K562 (cell line): ENCODE results near the gene MYOZ2. TPM values are rescaled to one million over a fixed set of nuclear protein-coding genes. Genes with fewer than 3 reads are reported as not detected.

Source experiments
- ATAC-seq: fragments of 200-7000 bp; cut with Tn5 transposase; 3 replicates; pipeline ENCODE4 v1.9.1; 2020; ENCODE audit warnings: moderate library complexity
- BruUV-seq: library from RNA; stranded (reverse); fragments of 400-500 nt; replicated peaks from 2 replicates; lab custom pipeline; 2021; lab: Mats Ljungman, UMichigan
- CTCF ChIA-PET: fragments of 300-600 bp; formaldehyde crosslinking; extraction: SDS; loops from one replicate; lab custom pipeline; 2021; ENCODE audit warnings: low intra/inter-chr PET ratio; lab: Yijun Ruan, JAX
- POLR2A ChIA-PET: fragments of 300-600, 350-650 bp; sonication (Branson Sonifier 250); formaldehyde crosslinking; extraction: SDS; loops from one replicate; lab custom pipeline; 2021; ENCODE audit warnings: antibody characterized with exemption, inconsistent platforms; lab: Yijun Ruan, JAX
- DNase-seq, 4 experiments: peaks; one replicate each; pipeline versions ENCODE4 v3.0.0 to v3.0.0-alpha.2; 2011 to 2018; ENCODE audit warnings: low spot score in 3 of 4, mixed read lengths in 3 of 4; ENCODE audit errors: extremely low read depth in 1 of 4
- FAIRE-seq: peaks from 2 replicates; lab custom pipeline; 2011; peaks lifted over from hg19 to GRCh38; lab: Jason Lieb, UNC
- H2AFZ ChIP-seq: 2 replicates; pipeline ENCODE4 v1.6.0; 2011; ENCODE audit warnings: low read depth, low read length, control low read depth, inconsistent platforms
- H3K27ac ChIP-seq: fragments of 200-600 bp; 3 replicates; pipeline ENCODE4 v1.8.0; 2011; ENCODE audit warnings: low read depth, mild to moderate bottlenecking, control low read depth, inconsistent platforms, low read length, moderate library complexity, mixed read lengths; ENCODE audit errors: extremely low read depth
- H3K27me3 ChIP-seq, 2 experiments: fragments of 300-600 bp in 1 of 2; 2 replicates in 1 of 2; 3 replicates in 1 of 2; pipeline versions ENCODE4 v1.6.0 to v1.8.0; 2011; ENCODE audit warnings: inconsistent platforms in 2 of 2, low read length in 2 of 2, mild to moderate bottlenecking in 1 of 2, mixed read lengths in 1 of 2, moderate library complexity in 1 of 2; ENCODE audit not compliant: control insufficient read depth in 2 of 2, insufficient read depth in 2 of 2
- H3K36me3 ChIP-seq: fragments of 300-600 bp; 3 replicates; pipeline ENCODE4 v1.8.0; 2011; ENCODE audit warnings: mild to moderate bottlenecking, low read length, inconsistent platforms; ENCODE audit not compliant: control insufficient read depth, insufficient read depth
- H3K4me1 ChIP-seq, 2 experiments: fragments of 200-600 bp in 1 of 2; replicated peaks in 1 of 2; 2 replicates in 1 of 2; 3 replicates in 1 of 2; pipeline versions ENCODE4 v1.5.1 to v1.8.0; 2011; ENCODE audit warnings: inconsistent platforms in 2 of 2, low read length in 2 of 2, mild to moderate bottlenecking in 1 of 2, mixed read lengths in 1 of 2, moderate library complexity in 1 of 2; ENCODE audit not compliant: control insufficient read depth in 2 of 2, insufficient read depth in 2 of 2
- H3K4me2 ChIP-seq: 2 replicates; pipeline ENCODE4 v1.6.1; 2011; ENCODE audit warnings: low read length, control low read depth, inconsistent platforms, mixed read lengths; ENCODE audit not compliant: insufficient read depth
- H3K4me3 ChIP-seq: fragments of 200-600 bp; sonication (generic), shearing (Covaris generic); 2 replicates; pipeline ENCODE4 v1.5.1; 2016; ENCODE audit warnings: control low read depth, inconsistent platforms
- H3K79me2 ChIP-seq: fragments of 200-600 bp; 3 replicates; pipeline ENCODE4 v1.8.0; 2011; ENCODE audit warnings: low read length, inconsistent platforms; ENCODE audit not compliant: control insufficient read depth, insufficient read depth
- H3K9ac ChIP-seq, 2 experiments: 2 replicates each; pipeline versions ENCODE4 v1.6.0 to v1.6.1; 2011; ENCODE audit warnings: low read depth in 2 of 2, low read length in 2 of 2, control low read depth in 1 of 2, inconsistent platforms in 1 of 2, mild to moderate bottlenecking in 1 of 2, mixed read lengths in 1 of 2; ENCODE audit not compliant: insufficient read depth in 1 of 2
- H3K9me1 ChIP-seq: one replicate; pipeline ENCODE4 v1.6.0; 2011; ENCODE audit warnings: inconsistent platforms, mild to moderate bottlenecking, low read length, moderate library complexity; ENCODE audit not compliant: control insufficient read depth, insufficient read depth
- H3K9me3 ChIP-seq: replicated peaks from 2 replicates; pipeline ENCODE4 v1.5.1; 2011; ENCODE audit warnings: low read depth, low read length, inconsistent platforms; ENCODE audit not compliant: control insufficient read depth, insufficient read depth
- H4K20me1 ChIP-seq: replicated peaks from 2 replicates; pipeline ENCODE4 v1.6.1; 2011; ENCODE audit warnings: low read length, inconsistent platforms, mixed read lengths; ENCODE audit not compliant: control insufficient read depth, insufficient read depth
- BACH1 ChIP-seq: fragments of 200-800 bp; sonication (Bioruptor generic); IDR thresholded peaks from 2 replicates; pipeline ENCODE4 v1.6.1; 2016; ENCODE audit warnings: missing genetic modification characterization, missing compliant biosample characterization
- CEBPB ChIP-seq: fragments of 450-650 bp; IDR thresholded peaks from 2 replicates; pipeline ENCODE4 v1.6.1; 2016; ENCODE audit warnings: missing genetic modification characterization, missing compliant biosample characterization
- CTBP1 ChIP-seq: fragments of 450-650 bp; IDR thresholded peaks from 2 replicates; pipeline ENCODE4 v1.6.1; 2016; ENCODE audit warnings: borderline replicate concordance
- DMBX1 ChIP-seq: fragments of 250-450 bp; sonication (Bioruptor Pico); IDR thresholded peaks from 2 replicates; pipeline ENCODE4 v1.8.0; 2022; ENCODE audit warnings: inconsistent platforms, mild to moderate bottlenecking, moderate library complexity, borderline replicate concordance
- EZH2 ChIP-seq: IDR thresholded peaks from 2 replicates; pipeline ENCODE4 v1.6.1; 2012; ENCODE audit warnings: low read depth, mild to moderate bottlenecking, inconsistent platforms, low read length, borderline replicate concordance
- GTF2A2 ChIP-seq: IDR thresholded peaks from 2 replicates; pipeline ENCODE4 v1.6.1; 2016; ENCODE audit warnings: mild to moderate bottlenecking, missing genetic modification characterization, missing compliant biosample characterization
- HNRNPL ChIP-seq: fragments of 200-400 bp; formaldehyde crosslinking; IDR thresholded peaks from 2 replicates; pipeline ENCODE4 v1.6.1; 2017; ENCODE audit warnings: low read depth, mild to moderate bottlenecking, low read length
- JUNB ChIP-seq: fragments of 450-650 bp; formaldehyde crosslinking; conservative IDR thresholded peaks from 2 replicates; pipeline ENCODE4 v1.4.0; 2020; ENCODE audit warnings: mild to moderate bottlenecking
- MTA3 ChIP-seq: fragments of 450-650 bp; formaldehyde crosslinking; IDR thresholded peaks from 2 replicates; pipeline ENCODE4 v1.6.1; 2017; ENCODE audit warnings: mild to moderate bottlenecking, borderline replicate concordance
- NFE2L1 ChIP-seq: fragments of 450-650 bp; IDR thresholded peaks from 2 replicates; pipeline ENCODE4 v1.6.1; 2016; ENCODE audit warnings: missing genetic modification characterization, low read depth, mild to moderate bottlenecking, missing compliant biosample characterization, moderate library complexity, borderline replicate concordance
- PHF20 ChIP-seq: fragments of 450-650 bp; IDR thresholded peaks from 2 replicates; pipeline ENCODE4 v1.6.1; 2018; ENCODE audit not compliant: partially characterized antibody
- ZEB2 ChIP-seq: fragments of 450-650 bp; IDR thresholded peaks from 2 replicates; pipeline ENCODE4 v1.6.1; 2016
- ZFP1 ChIP-seq: fragments of 450-650 bp; formaldehyde crosslinking; IDR thresholded peaks from 2 replicates; pipeline ENCODE4 v1.4.0; 2020; ENCODE audit warnings: mild to moderate bottlenecking, mixed read lengths
- ZNF197 ChIP-seq: fragments of 200-800 bp; sonication (Bioruptor generic); IDR thresholded peaks from 2 replicates; pipeline ENCODE4 v1.6.1; 2016; ENCODE audit warnings: low read depth, missing genetic modification characterization, missing compliant biosample characterization
- WGBS: fragments of 100-300 bp; shearing (Covaris generic); methylation state at CpG from one replicate; pipeline ENCODE4 v1.1.6; 2016; ENCODE audit warnings: low coverage, mixed read lengths; ENCODE audit not compliant: insufficient coverage; ENCODE audit errors: missing lambda C conversion rate; 5-methylcytosine and 5-hydroxymethylcytosine counted together
- in situ Hi-C: fragments of 300-500 bp; cut with MboI; formaldehyde crosslinking; loops from 4 replicates; pipeline ENCODE4 v1.15.0; 2018; ENCODE audit warnings: inconsistent platforms, mixed read lengths
- intact Hi-C: fragments of 100-400 bp; cut with micrococcal nuclease; formaldehyde crosslinking; loops from 2 replicates; pipeline ENCODE4 v1.14.2; 2022
- polyA plus RNA-seq, 8 experiments: library from polyadenylated mRNA; depleted of rRNA in 4 of 8; stranded (reverse) in 5 of 8; unstranded in 3 of 8; fragments of >200 nt; fragmentation: Nextera tagmentation in 2 of 8; fragmentation: Illumina TruSeq in 1 of 8; extraction: Ambion mirVana in 2 of 8; extraction: Trizol in 1 of 8; gene quantifications; 2 replicates each; pipeline versions ENCODE4 v1.2.1 to v1.2.3, GENCODE V29; 2011 to 2014; ENCODE audit warnings: inconsistent platforms in 1 of 8, missing spikeins in 1 of 8
- total RNA-seq, 7 experiments: library from RNA; depleted of rRNA in 6 of 7; stranded (reverse); fragments of >200 nt in 6 of 7; fragmentation: Illumina TruSeq in 2 of 7; extraction: Trizol in 2 of 7; gene quantifications; 2 replicates each; pipeline versions ENCODE4 v1.2.1 to v1.2.3, GENCODE V29; 2011 to 2021; ENCODE audit warnings: low replicate concordance in 1 of 7
- TF ChIP-seq, protein P1 (sequence below): sonication (generic); formaldehyde crosslinking; IDR thresholded peaks from 2 replicates; pipeline ENCODE4 v1.8.0; 2022; ENCODE audit warnings: mild to moderate bottlenecking, low read depth, missing genetic modification reagents
- TF ChIP-seq, protein P2 (sequence below): fragments of 250-450 bp; sonication (Bioruptor Pico); IDR thresholded peaks from 2 replicates; pipeline ENCODE4 v1.8.0; 2021; ENCODE audit warnings: mild to moderate bottlenecking, moderate library complexity

The MYOZ2 gene
- total and polyA plus RNA-seq, 9 of the 15 experiments (the other 6 are each of a cell fraction or from before 2014, with no cell fraction given) = not detected

DNA sequence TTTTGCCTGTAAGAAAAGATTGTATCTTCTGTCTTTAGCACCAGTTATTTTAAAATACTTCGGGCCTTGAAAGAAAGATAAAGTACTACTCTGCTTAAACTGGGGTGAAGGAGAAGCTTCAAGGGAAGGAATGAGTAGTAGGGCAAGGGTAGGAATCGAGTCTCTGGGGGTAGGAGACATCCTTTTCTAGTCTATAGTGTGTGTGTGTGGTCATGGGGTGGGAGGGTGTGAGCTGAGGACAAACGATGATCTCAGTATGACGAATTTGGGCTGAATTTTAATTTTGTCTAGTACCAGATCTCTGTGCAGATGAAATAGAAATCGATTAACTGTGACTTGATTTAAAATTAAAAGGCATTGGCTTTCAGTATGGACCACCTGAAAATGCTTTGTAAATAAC, 3.3 kb upstream of the MYOZ2 start:
- Histone ChIP-seq H3K4me2 (no peak overlapping the region), H3K9ac (no peak overlapping the region), H3K27ac (no peak overlapping the region), H3K4me3 (no peak overlapping the region), H3K27me3 (peaks cover 0 to 5% of the 10 kb centered on the region in 2 experiments; a peak in 2 of 5 replicates)
- ATAC-seq (no peak), DNase-seq (no peak), FAIRE-seq (no peak)
- ChIA-PET CTCF (no interaction called here), POLR2A (no interaction called here)
- BruUV-seq = no TSS peak
- TF ChIP-seq, protein P1, sequence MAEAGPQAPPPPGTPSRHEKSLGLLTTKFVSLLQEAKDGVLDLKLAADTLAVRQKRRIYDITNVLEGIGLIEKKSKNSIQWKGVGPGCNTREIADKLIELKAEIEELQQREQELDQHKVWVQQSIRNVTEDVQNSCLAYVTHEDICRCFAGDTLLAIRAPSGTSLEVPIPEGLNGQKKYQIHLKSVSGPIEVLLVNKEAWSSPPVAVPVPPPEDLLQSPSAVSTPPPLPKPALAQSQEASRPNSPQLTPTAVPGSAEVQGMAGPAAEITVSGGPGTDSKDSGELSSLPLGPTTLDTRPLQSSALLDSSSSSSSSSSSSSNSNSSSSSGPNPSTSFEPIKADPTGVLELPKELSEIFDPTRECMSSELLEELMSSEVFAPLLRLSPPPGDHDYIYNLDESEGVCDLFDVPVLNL (CRISPR knock-in tag) = no peak
- no peak for TF ChIP-seq BACH1 (tag)
- TF ChIP-seq ZEB2 = no peak
- TF ChIP-seq MTA3 = no peak
- no peak for TF ChIP-seq HNRNPL
- no peak for TF ChIP-seq NFE2L1 (tag)
- no peak for TF ChIP-seq CTBP1
- no peak for TF ChIP-seq DMBX1
- no peak for TF ChIP-seq CEBPB (tag)
- TF ChIP-seq ZFP1 (CRISPR knock-in tag) = no peak
- TF ChIP-seq EZH2 = no peak
- no peak for TF ChIP-seq JUNB (CRISPR knock-in tag)
- TF ChIP-seq, protein P2, sequence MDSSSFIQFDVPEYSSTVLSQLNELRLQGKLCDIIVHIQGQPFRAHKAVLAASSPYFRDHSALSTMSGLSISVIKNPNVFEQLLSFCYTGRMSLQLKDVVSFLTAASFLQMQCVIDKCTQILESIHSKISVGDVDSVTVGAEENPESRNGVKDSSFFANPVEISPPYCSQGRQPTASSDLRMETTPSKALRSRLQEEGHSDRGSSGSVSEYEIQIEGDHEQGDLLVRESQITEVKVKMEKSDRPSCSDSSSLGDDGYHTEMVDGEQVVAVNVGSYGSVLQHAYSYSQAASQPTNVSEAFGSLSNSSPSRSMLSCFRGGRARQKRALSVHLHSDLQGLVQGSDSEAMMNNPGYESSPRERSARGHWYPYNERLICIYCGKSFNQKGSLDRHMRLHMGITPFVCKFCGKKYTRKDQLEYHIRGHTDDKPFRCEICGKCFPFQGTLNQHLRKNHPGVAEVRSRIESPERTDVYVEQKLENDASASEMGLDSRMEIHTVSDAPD = no peak
- TF ChIP-seq ZNF197 (CRISPR knock-in tag) = no peak
- no peak for TF ChIP-seq GTF2A2 (tag)
- TF ChIP-seq PHF20 = no peak
- TF ChIP-seq, all 486 proteins: peak for 0
- Histone ChIP-seq H3K79me2 (no peaks in the 10 kb centered on the region), H4K20me1 (no peaks in the 10 kb centered on the region), H3K9me1 (no peaks in the 10 kb centered on the region), H3K9me3 (no peaks in the 10 kb centered on the region), H3K4me1 (no peaks in the 10 kb centered on the region), H2AFZ (no peak overlapping the region), H3K36me3 (no peaks in the 10 kb centered on the region)
- intact Hi-C loops (loop anchor here (10.0 kb wide), 1 partner anchor 152 kb away; no protein-coding TSS in a partner anchor), in situ Hi-C loops (no loop called here)
- WGBS = 0% methylated on average over 5 of the region's 5 CpGs
